D721Med (cell line): Measurements from ENCODE around the gene EFCAB11.

Experiments used
- DNase-seq: peaks from one replicate; pipeline ENCODE4 v3.0.0; 2011; ENCODE audit warnings: low spot score; ENCODE audit not compliant: insufficient read length
- FAIRE-seq: peaks from 2 replicates; lab custom pipeline; 2011; peaks lifted over from hg19 to GRCh38; lab: Jason Lieb, UNC
- CTCF ChIP-seq: IDR thresholded peaks from 2 replicates; pipeline ENCODE4 v1.5.1; 2012; ENCODE audit warnings: mild to moderate bottlenecking, control low read depth; ENCODE audit not compliant: insufficient read depth; ENCODE audit errors: missing control alignments

The EFCAB11 gene

GRCh38 chr14:89841851-89842250, 112.7 kb downstream of the EFCAB11 start:
- no peak for DNase-seq
- TF ChIP-seq CTCF: no peak
- no peak for FAIRE-seq

- no peak for DNase-seq
- FAIRE-seq: no peak
- no peak for TF ChIP-seq CTCF
Measured at GRCh38 chr14:89836830-89837469, 117.6 kb downstream of the EFCAB11 start.

DNA sequence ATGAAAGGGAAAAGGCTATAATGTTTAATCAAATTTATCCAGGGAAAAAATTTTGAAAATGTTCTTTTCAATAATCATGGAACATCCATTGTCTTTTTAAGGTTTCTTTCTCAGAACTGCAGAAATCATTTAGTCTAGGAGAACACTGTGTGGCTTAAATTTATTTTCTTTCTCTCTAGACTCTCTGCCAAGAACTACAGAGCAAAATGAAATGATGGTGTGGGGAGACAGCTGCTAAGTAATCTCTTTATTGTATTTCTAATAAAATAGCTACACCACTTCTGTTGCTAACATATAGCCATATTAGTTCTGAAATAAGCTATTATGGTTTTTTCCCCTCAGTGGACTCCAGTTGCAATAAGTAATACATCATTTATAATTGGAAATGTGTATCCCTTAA, 120.9 kb downstream of the EFCAB11 start:
- TF ChIP-seq CTCF: no peak
- FAIRE-seq (no peak), DNase-seq (no peak)

- DNase-seq: no peak
- no peak for FAIRE-seq
- TF ChIP-seq CTCF: no peak
Measured at GRCh38 chr14:89833120-89833532, 121.4 kb downstream of the EFCAB11 start.

- FAIRE-seq (no peak), DNase-seq (no peak)
- no peak for TF ChIP-seq CTCF
Measured at GRCh38 chr14:89828471-89829165, 125.9 kb downstream of the EFCAB11 start.

DNA sequence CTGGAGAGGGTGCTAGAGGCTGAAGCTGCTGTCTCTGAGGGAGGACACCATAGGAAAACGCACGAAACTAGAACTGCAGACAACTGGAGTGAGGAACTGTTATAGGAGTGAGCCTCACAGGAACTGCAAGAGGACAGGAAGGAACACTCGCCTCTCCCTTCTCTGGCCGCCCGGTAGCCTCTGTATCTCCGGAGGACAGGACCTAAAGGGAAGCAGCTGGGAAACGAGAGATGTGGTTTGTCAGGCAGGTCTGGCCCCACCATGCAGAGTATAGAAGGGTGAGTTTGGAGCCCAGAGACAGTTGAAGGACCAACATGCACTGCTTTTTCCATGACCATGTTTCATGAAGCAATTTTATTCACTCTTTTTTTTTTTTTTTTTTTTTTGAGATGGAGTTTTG, 127.3 kb downstream of the EFCAB11 start:
- TF ChIP-seq CTCF: no peak
- FAIRE-seq: no peak

GRCh38 chr14:89826596-89826995, 127.9 kb downstream of the EFCAB11 start:
- DNase-seq: no peak
- no peak for TF ChIP-seq CTCF
- FAIRE-seq: no peak

More for the DNA sequence above, 127.3 kb downstream of the EFCAB11 start:
- DNase-seq: no peak
